Measurements from ENCODE around the gene ASAP3.

Gene ASAP3

GRCh38 chr1:23477359-23478144, 6.4 kb downstream of the ASAP3 start:
- no peak for DNase-seq

GRCh38 chr1:23475641-23476040, 8.3 kb downstream of the ASAP3 start:
- DNase-seq: no peak

- peak in 6 of 14 donors; percentile 13 to 71 (median 16) for DNase-seq
These were observed 8.8 kb downstream of the ASAP3 start for GRCh38 chr1:23475134-23475628.

GRCh38 chr1:23473037-23473800, 10.8 kb downstream of the ASAP3 start:
- no peak for DNase-seq

- DNase-seq: no peak
These were observed 11.5 kb downstream of the ASAP3 start for GRCh38 chr1:23472351-23473036.

- DNase-seq: no peak
These were observed 12.4 kb downstream of the ASAP3 start for GRCh38 chr1:23471473-23472075.

- DNase-seq: peak in 3 of 14 donors; percentile 14 to 64 (median 43)
These were observed 13.5 kb downstream of the ASAP3 start for GRCh38 chr1:23470282-23471070.

- no peak for DNase-seq
These were observed 14.5 kb downstream of the ASAP3 start for GRCh38 chr1:23469372-23469982.

GRCh38 chr1:23466423-23466989, 17.5 kb downstream of the ASAP3 start:
- peak in 8 of 14 donors; percentile 14 to 50 (median 30) for DNase-seq

GRCh38 chr1:23463286-23463685, 20.7 kb downstream of the ASAP3 start:
- no peak for DNase-seq

- DNase-seq: no peak
These were observed 21.2 kb downstream of the ASAP3 start for GRCh38 chr1:23462766-23463165.

- DNase-seq: no peak
These were observed 22.9 kb downstream of the ASAP3 start for GRCh38 chr1:23461050-23461449.

GRCh38 chr1:23460519-23460918, 23.5 kb downstream of the ASAP3 start:
- DNase-seq: no peak

GRCh38 chr1:23459338-23459757, 24.6 kb downstream of the ASAP3 start:
- DNase-seq: no peak

- DNase-seq: no peak
These were observed 27.8 kb downstream of the ASAP3 start for GRCh38 chr1:23456226-23456625.

- no peak for DNase-seq
These were observed 30.5 kb downstream of the ASAP3 start for GRCh38 chr1:23453455-23454000.

GRCh38 chr1:23452011-23452411, 32.0 kb downstream of the ASAP3 start:
- DNase-seq: peak in 3 of 14 donors; percentile 8 to 27 (median 13)

- no peak for DNase-seq
These were observed 32.5 kb downstream of the ASAP3 start for GRCh38 chr1:23451441-23451840.

GRCh38 chr1:23450894-23451293, 33.1 kb downstream of the ASAP3 start:
- DNase-seq: no peak

- no peak for DNase-seq
These were observed 34.0 kb downstream of the ASAP3 start for GRCh38 chr1:23449958-23450357.

Data from C1 segment of cervical spinal cord (tissue), 14 donors.